ENCODE results near the gene CKAP4. TPM values are rescaled to one million over a fixed set of nuclear protein-coding genes. Genes with fewer than 3 reads are reported as not detected.
A peak's percentile ranks its signal among the peaks of the same experiment; 100 is the strongest.

CKAP4 gene
- total and polyA plus RNA-seq, 2 of the 13 experiments (the other 11 are each of a cell fraction or from before 2014, with no cell fraction given) = 39.2 to 70.2 TPM

DNA sequence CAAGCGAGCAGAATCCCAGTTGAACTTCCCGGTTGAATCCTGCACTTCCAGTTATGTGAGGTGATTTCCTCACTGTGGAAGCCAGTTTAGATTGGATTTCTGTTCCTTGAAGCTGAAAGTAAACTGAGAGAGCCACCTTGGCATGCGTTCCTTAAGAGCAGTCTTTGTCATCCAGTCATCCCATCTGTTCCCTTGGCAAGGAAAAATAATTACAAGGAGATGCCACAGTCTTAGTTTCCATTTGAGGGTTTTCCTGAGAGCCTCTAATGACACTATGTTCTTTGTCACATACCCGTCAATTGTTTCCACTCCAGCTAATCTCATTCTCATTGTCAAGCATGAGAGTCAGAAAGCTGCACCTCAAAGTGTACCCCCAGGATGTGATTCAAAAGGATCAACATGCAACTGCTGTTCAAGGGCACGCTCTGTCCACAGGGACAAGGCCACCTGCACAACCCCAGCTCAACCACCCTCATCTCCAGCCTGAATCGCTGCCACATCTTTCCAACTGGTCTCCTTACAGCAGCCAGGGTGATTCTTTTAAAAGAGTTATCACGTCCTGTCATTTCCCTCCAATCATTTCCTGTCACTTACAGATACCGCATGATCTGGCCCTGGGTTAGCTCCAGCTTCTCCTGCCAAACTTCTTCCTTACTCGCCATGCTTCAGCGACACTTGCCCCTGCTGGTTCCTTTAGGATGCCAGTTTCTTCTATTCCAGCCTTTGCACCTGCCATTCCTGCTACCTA, 36.7 kb upstream of the CKAP4 start (continued):
- TF ChIP-seq ZNF737 (CRISPR knock-in tag; IDR thresholded peaks at IDR 0.05; ENCODE audit: borderline replicate concordance) = no peak
- TF ChIP-seq, protein P1, sequence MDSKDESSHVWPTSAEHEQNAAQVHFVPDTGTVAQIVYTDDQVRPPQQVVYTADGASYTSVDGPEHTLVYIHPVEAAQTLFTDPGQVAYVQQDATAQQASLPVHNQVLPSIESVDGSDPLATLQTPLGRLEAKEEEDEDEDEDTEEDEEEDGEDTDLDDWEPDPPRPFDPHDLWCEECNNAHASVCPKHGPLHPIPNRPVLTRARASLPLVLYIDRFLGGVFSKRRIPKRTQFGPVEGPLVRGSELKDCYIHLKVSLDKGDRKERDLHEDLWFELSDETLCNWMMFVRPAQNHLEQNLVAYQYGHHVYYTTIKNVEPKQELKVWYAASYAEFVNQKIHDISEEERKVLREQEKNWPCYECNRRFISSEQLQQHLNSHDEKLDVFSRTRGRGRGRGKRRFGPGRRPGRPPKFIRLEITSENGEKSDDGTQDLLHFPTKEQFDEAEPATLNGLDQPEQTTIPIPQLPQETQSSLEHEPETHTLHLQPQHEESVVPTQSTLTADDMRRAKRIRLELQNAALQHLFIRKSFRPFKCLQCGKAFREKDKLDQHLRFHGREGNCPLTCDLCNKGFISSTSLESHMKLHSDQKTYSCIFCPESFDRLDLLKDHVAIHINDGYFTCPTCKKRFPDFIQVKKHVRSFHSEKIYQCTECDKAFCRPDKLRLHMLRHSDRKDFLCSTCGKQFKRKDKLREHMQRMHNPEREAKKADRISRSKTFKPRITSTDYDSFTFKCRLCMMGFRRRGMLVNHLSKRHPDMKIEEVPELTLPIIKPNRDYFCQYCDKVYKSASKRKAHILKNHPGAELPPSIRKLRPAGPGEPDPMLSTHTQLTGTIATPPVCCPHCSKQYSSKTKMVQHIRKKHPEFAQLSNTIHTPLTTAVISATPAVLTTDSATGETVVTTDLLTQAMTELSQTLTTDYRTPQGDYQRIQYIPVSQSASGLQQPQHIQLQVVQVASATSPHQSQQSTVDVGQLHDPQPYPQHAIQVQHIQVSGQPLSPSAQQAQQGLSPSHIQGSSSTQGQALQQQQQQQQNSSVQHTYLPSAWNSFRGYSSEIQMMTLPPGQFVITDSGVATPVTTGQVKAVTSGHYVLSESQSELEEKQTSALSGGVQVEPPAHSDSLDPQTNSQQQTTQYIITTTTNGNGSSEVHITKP (CRISPR knock-in tag; IDR thresholded peaks at IDR 0.05; ENCODE audit: low read depth) = peak; percentile 92
- TF ChIP-seq, protein P2, sequence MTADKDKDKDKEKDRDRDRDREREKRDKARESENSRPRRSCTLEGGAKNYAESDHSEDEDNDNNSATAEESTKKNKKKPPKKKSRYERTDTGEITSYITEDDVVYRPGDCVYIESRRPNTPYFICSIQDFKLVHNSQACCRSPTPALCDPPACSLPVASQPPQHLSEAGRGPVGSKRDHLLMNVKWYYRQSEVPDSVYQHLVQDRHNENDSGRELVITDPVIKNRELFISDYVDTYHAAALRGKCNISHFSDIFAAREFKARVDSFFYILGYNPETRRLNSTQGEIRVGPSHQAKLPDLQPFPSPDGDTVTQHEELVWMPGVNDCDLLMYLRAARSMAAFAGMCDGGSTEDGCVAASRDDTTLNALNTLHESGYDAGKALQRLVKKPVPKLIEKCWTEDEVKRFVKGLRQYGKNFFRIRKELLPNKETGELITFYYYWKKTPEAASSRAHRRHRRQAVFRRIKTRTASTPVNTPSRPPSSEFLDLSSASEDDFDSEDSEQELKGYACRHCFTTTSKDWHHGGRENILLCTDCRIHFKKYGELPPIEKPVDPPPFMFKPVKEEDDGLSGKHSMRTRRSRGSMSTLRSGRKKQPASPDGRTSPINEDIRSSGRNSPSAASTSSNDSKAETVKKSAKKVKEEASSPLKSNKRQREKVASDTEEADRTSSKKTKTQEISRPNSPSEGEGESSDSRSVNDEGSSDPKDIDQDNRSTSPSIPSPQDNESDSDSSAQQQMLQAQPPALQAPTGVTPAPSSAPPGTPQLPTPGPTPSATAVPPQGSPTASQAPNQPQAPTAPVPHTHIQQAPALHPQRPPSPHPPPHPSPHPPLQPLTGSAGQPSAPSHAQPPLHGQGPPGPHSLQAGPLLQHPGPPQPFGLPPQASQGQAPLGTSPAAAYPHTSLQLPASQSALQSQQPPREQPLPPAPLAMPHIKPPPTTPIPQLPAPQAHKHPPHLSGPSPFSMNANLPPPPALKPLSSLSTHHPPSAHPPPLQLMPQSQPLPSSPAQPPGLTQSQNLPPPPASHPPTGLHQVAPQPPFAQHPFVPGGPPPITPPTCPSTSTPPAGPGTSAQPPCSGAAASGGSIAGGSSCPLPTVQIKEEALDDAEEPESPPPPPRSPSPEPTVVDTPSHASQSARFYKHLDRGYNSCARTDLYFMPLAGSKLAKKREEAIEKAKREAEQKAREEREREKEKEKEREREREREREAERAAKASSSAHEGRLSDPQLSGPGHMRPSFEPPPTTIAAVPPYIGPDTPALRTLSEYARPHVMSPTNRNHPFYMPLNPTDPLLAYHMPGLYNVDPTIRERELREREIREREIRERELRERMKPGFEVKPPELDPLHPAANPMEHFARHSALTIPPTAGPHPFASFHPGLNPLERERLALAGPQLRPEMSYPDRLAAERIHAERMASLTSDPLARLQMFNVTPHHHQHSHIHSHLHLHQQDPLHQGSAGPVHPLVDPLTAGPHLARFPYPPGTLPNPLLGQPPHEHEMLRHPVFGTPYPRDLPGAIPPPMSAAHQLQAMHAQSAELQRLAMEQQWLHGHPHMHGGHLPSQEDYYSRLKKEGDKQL (CRISPR knock-in tag; IDR thresholded peaks at IDR 0.05; ENCODE audit: low read depth) = peak; percentile 83; the same call in 1 of the 2 replicates
- TF ChIP-seq ONECUT2 (CRISPR knock-in tag; IDR thresholded peaks at IDR 0.05) = no peak
- TF ChIP-seq ZBTB14 (CRISPR knock-in tag; IDR thresholded peaks at IDR 0.05) = no peak
- TF ChIP-seq MTA3 (CRISPR knock-in tag; IDR thresholded peaks at IDR 0.05) = no peak
- no peak for TF ChIP-seq ZNF562 (CRISPR knock-in tag; IDR thresholded peaks at IDR 0.05; ENCODE audit: borderline replicate concordance)
- no peak for TF ChIP-seq NFATC3 (CRISPR knock-in tag; IDR thresholded peaks at IDR 0.05)
- TF ChIP-seq ZBTB10 (CRISPR knock-in tag; IDR thresholded peaks at IDR 0.05; ENCODE audit: borderline replicate concordance) = peak; percentile 98
- TF ChIP-seq IRF2 (CRISPR knock-in tag; IDR thresholded peaks at IDR 0.05) = peak; percentile 88
- TF ChIP-seq MAF1 (CRISPR knock-in tag; IDR thresholded peaks at IDR 0.05; ENCODE audit: borderline replicate concordance) = no peak
- TF ChIP-seq XRCC5 (optimal IDR thresholded peaks at IDR 0.05; ENCODE audit: low read length) = no peak
- TF ChIP-seq, protein P3, sequence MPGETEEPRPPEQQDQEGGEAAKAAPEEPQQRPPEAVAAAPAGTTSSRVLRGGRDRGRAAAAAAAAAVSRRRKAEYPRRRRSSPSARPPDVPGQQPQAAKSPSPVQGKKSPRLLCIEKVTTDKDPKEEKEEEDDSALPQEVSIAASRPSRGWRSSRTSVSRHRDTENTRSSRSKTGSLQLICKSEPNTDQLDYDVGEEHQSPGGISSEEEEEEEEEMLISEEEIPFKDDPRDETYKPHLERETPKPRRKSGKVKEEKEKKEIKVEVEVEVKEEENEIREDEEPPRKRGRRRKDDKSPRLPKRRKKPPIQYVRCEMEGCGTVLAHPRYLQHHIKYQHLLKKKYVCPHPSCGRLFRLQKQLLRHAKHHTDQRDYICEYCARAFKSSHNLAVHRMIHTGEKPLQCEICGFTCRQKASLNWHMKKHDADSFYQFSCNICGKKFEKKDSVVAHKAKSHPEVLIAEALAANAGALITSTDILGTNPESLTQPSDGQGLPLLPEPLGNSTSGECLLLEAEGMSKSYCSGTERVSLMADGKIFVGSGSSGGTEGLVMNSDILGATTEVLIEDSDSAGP (CRISPR knock-in tag; IDR thresholded peaks at IDR 0.05; ENCODE audit: borderline replicate concordance) = peak; percentile 49; the same call in 1 of the 2 replicates

Measured in HepG2 (cell line).